Activated CD4-positive, alpha-beta T cell treated with anti-CD3 and anti-CD28 coated beads, Interleukin-2, Interleukin-6, amounts not matched to agents 100 ng/mL and 50 ng/mL, durations not matched to agents 16 hours and 8 hours (primary cell): ENCODE data around the gene PANX3.
A peak's percentile ranks its signal among the peaks of the same experiment; 100 is the strongest.
"Not testable (repeated sequence)": the region's sequence is repeated elsewhere in the genome, so short reads cannot be mapped to it uniquely, and the experiment has no call there.

Experiments
- DNase-seq: peaks from one replicate; pipeline ENCODE4 v3.0.0-alpha.2; 2020

Gene PANX3

GRCh38 chr11:124611064-124611463 is at the start of gene PANX3:
PANX3 (plus strand) TSS chr11:124611428; CDS start chr11:124611557, 129 bp downstream.
- DNase-seq = no peak

GRCh38 chr11:124569697-124570096 is 41.5 kb upstream of the PANX3 start, which contains the start of gene OR8A1:
OR8A1 (plus strand) TSS chr11:124569997; CDS start chr11:124570120, 123 bp downstream.
- no peak for DNase-seq

GRCh38 chr11:124570160-124570559 is 41.1 kb upstream of the PANX3 start:
- DNase-seq = no peak

- DNase-seq = no peak
These were observed 33.4 kb upstream of the PANX3 start for GRCh38 chr11:124577716-124578427.

GRCh38 chr11:124578761-124579160 is 32.5 kb upstream of the PANX3 start:
- DNase-seq = no peak

- DNase-seq = no peak
These were observed 29.4 kb upstream of the PANX3 start for GRCh38 chr11:124581817-124582216.

GRCh38 chr11:124582565-124582964 is 28.7 kb upstream of the PANX3 start:
- no peak for DNase-seq

GRCh38 chr11:124583781-124584180 is 27.4 kb upstream of the PANX3 start:
- no peak for DNase-seq

GRCh38 chr11:124584681-124585372 is 26.4 kb upstream of the PANX3 start:
- no peak for DNase-seq

GRCh38 chr11:124586238-124586860 is 24.9 kb upstream of the PANX3 start:
- peak; percentile 58 for DNase-seq

GRCh38 chr11:124591430-124591829 is 19.8 kb upstream of the PANX3 start:
- no peak for DNase-seq

- DNase-seq = no peak
These were observed 18.6 kb upstream of the PANX3 start for GRCh38 chr11:124592627-124593026.

- DNase-seq = no peak
These were observed 15.9 kb upstream of the PANX3 start for GRCh38 chr11:124595302-124595701.

- DNase-seq = no peak
These were observed 13.6 kb upstream of the PANX3 start for GRCh38 chr11:124597626-124598025.

GRCh38 chr11:124600621-124601320 is 10.5 kb upstream of the PANX3 start:
- DNase-seq = no peak

- DNase-seq = no peak
These were observed 9.0 kb upstream of the PANX3 start for GRCh38 chr11:124602193-124602592.

- DNase-seq = not testable (repeated sequence)
These were observed 8.5 kb upstream of the PANX3 start for GRCh38 chr11:124602723-124603122.

GRCh38 chr11:124605719-124606118 is 5.5 kb upstream of the PANX3 start:
- no peak for DNase-seq

GRCh38 chr11:124608147-124608546 is 3.1 kb upstream of the PANX3 start:
- no peak for DNase-seq

GRCh38 chr11:124610295-124610694 is 933 bp upstream of the PANX3 start:
- DNase-seq = no peak

- DNase-seq = peak; percentile 34
These were observed 817 bp downstream of the PANX3 start for GRCh38 chr11:124612045-124612444.

GRCh38 chr11:124612567-124613246 is 1.5 kb downstream of the PANX3 start:
- no peak for DNase-seq

- no peak for DNase-seq
These were observed 7.6 kb downstream of the PANX3 start for GRCh38 chr11:124618863-124619262.
